SK-N-SH (cell line): Measurements from ENCODE around the gene CCDC34. TPM values are rescaled to one million over a fixed set of nuclear protein-coding genes. Genes with fewer than 3 reads are reported as not detected.

Experiments used
- CTCF ChIA-PET: fragments of 300-600, 350-600 bp; formaldehyde crosslinking; extraction: SDS; loops from one replicate; lab custom pipeline; 2021; lab: Yijun Ruan, JAX
- POLR2A ChIA-PET: fragments of 350-600 bp; sonication (Branson Sonifier 250); formaldehyde crosslinking; extraction: SDS; loops from one replicate; lab custom pipeline; 2020; ENCODE audit warnings: antibody characterized with exemption, inconsistent platforms; lab: Yijun Ruan, JAX
- DNase-seq: peaks from one replicate; pipeline ENCODE4 v3.0.0; 2012
- H2AFZ ChIP-seq: fragments of 200-600 bp; sonication (generic); 2 replicates; pipeline ENCODE4 v1.8.1; 2016; ENCODE audit warnings: antibody characterized with exemption, mild to moderate bottlenecking, low read depth
- H3F3A ChIP-seq: fragments of 200-600 bp; sonication (generic); replicated peaks from 2 replicates; pipeline ENCODE3; 2016; ENCODE audit warnings: antibody characterized with exemption, mild to moderate bottlenecking; ENCODE audit not compliant: insufficient read depth
- H3K27ac ChIP-seq, 2 experiments: fragments of 200-500 bp in 1 of 2; fragments of 200-600 bp in 1 of 2; sonication (Bioruptor generic) in 1 of 2; sonication (generic), shearing (Covaris generic) in 1 of 2; 2 replicates each; pipeline versions ENCODE4 v1.5.1 to v1.6.1; 2014 to 2016; ENCODE audit warnings: low read depth in 2 of 2, inconsistent platforms in 1 of 2, low read length in 1 of 2, mild to moderate bottlenecking in 1 of 2, mixed read lengths in 1 of 2
- H3K27me3 ChIP-seq: fragments of 200-600 bp; sonication (generic), shearing (Covaris generic); 2 replicates; pipeline ENCODE4 v1.6.1; 2016; ENCODE audit warnings: mixed run types; ENCODE audit not compliant: insufficient read depth
- H3K36me3 ChIP-seq, 2 experiments: fragments of 200-500 bp in 1 of 2; fragments of 200-600 bp in 1 of 2; sonication (Bioruptor generic) in 1 of 2; sonication (generic) in 1 of 2; replicated peaks in 1 of 2; 2 replicates each; pipeline versions ENCODE3 to v1.5.1; 2014 to 2016; ENCODE audit warnings: low read length in 1 of 2, mild to moderate bottlenecking in 1 of 2; ENCODE audit not compliant: insufficient read depth in 2 of 2, control insufficient read depth in 1 of 2
- H3K4me1 ChIP-seq, 2 experiments: fragments of 200-500 bp in 1 of 2; fragments of 200-600 bp in 1 of 2; sonication (Bioruptor generic) in 1 of 2; sonication (generic), shearing (Covaris generic) in 1 of 2; 2 replicates each; pipeline versions ENCODE4 v1.5.1 to v1.6.1; 2014 to 2016; ENCODE audit warnings: low read depth in 1 of 2, low read length in 1 of 2, mixed run types in 1 of 2; ENCODE audit not compliant: insufficient read depth in 2 of 2, control insufficient read depth in 1 of 2
- H3K4me2 ChIP-seq: fragments of 200-600 bp; sonication (generic), shearing (Covaris generic); 2 replicates; pipeline ENCODE4 v1.6.1; 2017; ENCODE audit warnings: mixed run types
- H3K4me3 ChIP-seq, 2 experiments: fragments of 200-500 bp in 1 of 2; fragments of 200-600 bp in 1 of 2; sonication (Bioruptor generic) in 1 of 2; sonication (generic), shearing (Covaris generic) in 1 of 2; 2 replicates each; pipeline versions ENCODE4 v1.5.1 to v1.8.1; 2014 to 2016; ENCODE audit warnings: low read depth in 2 of 2, inconsistent platforms in 1 of 2, low read length in 1 of 2, mild to moderate bottlenecking in 1 of 2, mixed read lengths in 1 of 2, moderate library complexity in 1 of 2
- H3K79me2 ChIP-seq: fragments of 200-600 bp; sonication (generic); 2 replicates; pipeline ENCODE4 v1.8.1; 2017; ENCODE audit warnings: mild to moderate bottlenecking; ENCODE audit not compliant: insufficient read depth
- H3K9ac ChIP-seq: fragments of 200-600 bp; sonication (generic); 2 replicates; pipeline ENCODE4 v1.6.1; 2017; ENCODE audit warnings: mixed run types
- H3K9me2 ChIP-seq: fragments of 200-600 bp; sonication (generic); 2 replicates; pipeline ENCODE4 v1.6.1; 2017; ENCODE audit warnings: mixed run types
- H3K9me3 ChIP-seq: fragments of 200-600 bp; sonication (generic); 2 replicates; pipeline ENCODE4 v1.6.1; 2017; ENCODE audit warnings: mixed run types, mild to moderate bottlenecking, moderate library complexity
- H4K20me1 ChIP-seq: fragments of 200-600 bp; sonication (generic); 2 replicates; pipeline ENCODE4 v1.6.1; 2017; ENCODE audit warnings: mild to moderate bottlenecking, mixed run types; ENCODE audit not compliant: insufficient read depth
- CHD2 ChIP-seq: fragments of 150-350 bp; IDR thresholded peaks from 2 replicates; pipeline ENCODE4 v1.6.1; 2018; ENCODE audit warnings: low read length; ENCODE audit not compliant: partially characterized antibody
- CTCF ChIP-seq: fragments of 200-600 bp; sonication (generic); IDR thresholded peaks from 2 replicates; pipeline ENCODE4 v1.6.1; 2017; ENCODE audit warnings: antibody characterized with exemption, mild to moderate bottlenecking, moderate library complexity
- ELF1 ChIP-seq: IDR thresholded peaks from 2 replicates; pipeline ENCODE4 v1.4.0; 2012
- EZH2phosphoT487 ChIP-seq: fragments of 200-600 bp; sonication (generic); IDR thresholded peaks from 2 replicates; pipeline ENCODE4 v1.6.1; 2017; ENCODE audit warnings: low read depth, mixed run types, mild to moderate bottlenecking, antibody characterized with exemption, moderate library complexity, borderline replicate concordance
- FOSL2 ChIP-seq: IDR thresholded peaks from 2 replicates; pipeline ENCODE4 v1.4.0; 2012; ENCODE audit warnings: low read depth, mild to moderate bottlenecking, moderate library complexity, borderline replicate concordance
- FOXJ3 ChIP-seq: sonication (generic); formaldehyde crosslinking; IDR thresholded peaks from 2 replicates; pipeline ENCODE4 v1.5.1; 2020; ENCODE audit warnings: mild to moderate bottlenecking, missing genetic modification reagents
- FOXM1 ChIP-seq: IDR thresholded peaks from 2 replicates; pipeline ENCODE4 v1.4.0; 2012; ENCODE audit warnings: low read depth, mild to moderate bottlenecking
- GABPA ChIP-seq: IDR thresholded peaks from 2 replicates; pipeline ENCODE4 v1.4.0; 2012; ENCODE audit warnings: low read depth, mild to moderate bottlenecking
- JUND ChIP-seq: IDR thresholded peaks from 2 replicates; pipeline ENCODE4 v1.4.0; 2012
- MEF2A ChIP-seq: IDR thresholded peaks from 2 replicates; pipeline ENCODE4 v1.4.0; 2012; ENCODE audit warnings: low read depth, borderline replicate concordance
- MXI1 ChIP-seq: IDR thresholded peaks from 2 replicates; pipeline ENCODE4 v1.6.1; 2012; ENCODE audit warnings: mild to moderate bottlenecking, low read depth, low read length, improper control_type of control experiment
- NFIC ChIP-seq: IDR thresholded peaks from 2 replicates; pipeline ENCODE4 v1.4.0; 2012; ENCODE audit warnings: borderline replicate concordance
- NRF1 ChIP-seq: IDR thresholded peaks from 2 replicates; pipeline ENCODE4 v1.6.1; 2012; ENCODE audit warnings: low read depth, mild to moderate bottlenecking, low read length
- RFX5 ChIP-seq: IDR thresholded peaks from 2 replicates; pipeline ENCODE4 v1.6.1; 2012; ENCODE audit warnings: mild to moderate bottlenecking, improper control_type of control experiment, low read length
- SMC3 ChIP-seq: IDR thresholded peaks from 2 replicates; pipeline ENCODE4 v1.6.1; 2012; ENCODE audit warnings: low read depth, low read length, improper control_type of control experiment
- TAF1 ChIP-seq: IDR thresholded peaks from 2 replicates; pipeline ENCODE4 v1.6.1; 2012; ENCODE audit warnings: low read depth, mild to moderate bottlenecking, low read length, moderate library complexity, borderline replicate concordance
- TCF12 ChIP-seq: IDR thresholded peaks from 2 replicates; pipeline ENCODE4 v1.4.0; 2012
- TEAD4 ChIP-seq: IDR thresholded peaks from 2 replicates; pipeline ENCODE4 v1.4.0; 2012; ENCODE audit warnings: mild to moderate bottlenecking, borderline replicate concordance; ENCODE audit not compliant: insufficient read depth
- USF1 ChIP-seq: IDR thresholded peaks from 2 replicates; pipeline ENCODE4 v1.4.0; 2012; ENCODE audit warnings: low read depth, borderline replicate concordance
- YY1 ChIP-seq: IDR thresholded peaks from 2 replicates; pipeline ENCODE4 v1.4.0; 2012; ENCODE audit warnings: low read depth, mild to moderate bottlenecking
- WGBS: methylation state at CpG from one replicate; pipeline ENCODE4 v1.1.6; 2017; ENCODE audit warnings: low lambda C conversion rate; 5-methylcytosine and 5-hydroxymethylcytosine counted together
- polyA plus RNA-seq, 3 experiments: library from polyadenylated mRNA; depleted of rRNA; stranded (reverse); fragments of >200 nt; gene quantifications; 2 replicates each; pipeline ENCODE4 v1.2.3, GENCODE V29; 2012
- TF ChIP-seq, protein P1 (sequence below): IDR thresholded peaks from 2 replicates; pipeline ENCODE4 v1.6.1; 2012; ENCODE audit warnings: mild to moderate bottlenecking, low read depth, low read length, moderate library complexity
- TF ChIP-seq, protein P2 (sequence below): IDR thresholded peaks from 2 replicates; pipeline ENCODE4 v1.4.0; 2012; ENCODE audit warnings: low read depth, borderline replicate concordance
- TF ChIP-seq, protein P3 (sequence below): IDR thresholded peaks from 2 replicates; pipeline ENCODE4 v1.4.0; 2012; ENCODE audit warnings: low read depth

Gene CCDC34, protein sequence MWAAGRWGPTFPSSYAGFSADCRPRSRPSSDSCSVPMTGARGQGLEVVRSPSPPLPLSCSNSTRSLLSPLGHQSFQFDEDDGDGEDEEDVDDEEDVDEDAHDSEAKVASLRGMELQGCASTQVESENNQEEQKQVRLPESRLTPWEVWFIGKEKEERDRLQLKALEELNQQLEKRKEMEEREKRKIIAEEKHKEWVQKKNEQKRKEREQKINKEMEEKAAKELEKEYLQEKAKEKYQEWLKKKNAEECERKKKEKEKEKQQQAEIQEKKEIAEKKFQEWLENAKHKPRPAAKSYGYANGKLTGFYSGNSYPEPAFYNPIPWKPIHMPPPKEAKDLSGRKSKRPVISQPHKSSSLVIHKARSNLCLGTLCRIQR
- 5.7 and 6.7 TPM in 2 replicates for polyA plus RNA-seq (2012; rRNA removed)
- 7.5 and 9.5 TPM in 2 replicates for polyA plus RNA-seq (2012; cell fraction: cytosol; rRNA removed)
- 3.0 and 4.8 TPM in 2 replicates for polyA plus RNA-seq (2012; cell fraction: nucleus; rRNA removed)

DNA sequence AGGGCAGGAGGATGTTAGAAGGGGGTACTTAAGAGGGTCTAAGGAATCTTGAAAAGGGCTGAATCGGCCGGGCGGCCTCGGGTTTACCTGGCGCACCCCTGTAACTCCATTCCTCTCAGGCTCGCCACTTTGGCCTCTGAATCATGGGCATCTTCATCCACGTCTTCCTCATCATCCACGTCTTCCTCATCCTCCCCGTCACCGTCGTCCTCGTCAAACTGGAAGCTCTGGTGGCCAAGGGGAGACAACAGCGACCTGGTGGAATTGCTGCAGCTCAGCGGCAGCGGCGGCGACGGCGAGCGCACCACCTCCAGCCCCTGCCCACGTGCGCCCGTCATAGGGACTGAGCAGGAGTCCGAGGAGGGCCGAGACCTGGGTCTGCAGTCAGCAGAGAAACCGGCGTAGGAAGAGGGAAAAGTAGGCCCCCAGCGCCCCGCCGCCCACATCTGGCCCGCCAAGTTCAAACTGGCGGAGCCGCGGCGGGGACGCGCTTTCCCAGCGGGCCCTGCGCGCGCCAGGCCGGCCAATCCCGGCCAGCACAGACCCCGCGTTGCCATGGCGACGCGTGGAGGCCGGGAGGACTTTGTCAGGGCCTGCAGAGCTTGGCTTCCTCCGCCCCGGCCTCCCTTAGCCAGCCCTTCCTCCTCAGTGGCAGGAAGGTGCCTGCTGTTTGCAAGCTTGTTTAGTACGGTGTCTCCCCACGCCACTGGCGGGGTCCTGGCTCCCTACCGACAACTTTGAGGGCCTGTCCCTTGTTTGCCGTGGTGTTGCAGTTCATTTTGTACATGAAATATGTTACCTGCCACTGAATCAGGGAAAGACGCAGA, at the start of gene CCDC34:
Gene CCDC34, minus strand, starts transcription at position 467 of the 827 bp plus-strand sequence. Its CDS starts 21 bp downstream, at position 446.
- H3K4me2 ChIP-seq = peak within 1 kb of the TSS; percentile 91
- H3K9me2 ChIP-seq = no peaks in the 10 kb centered on the region
- peak within 1 kb of the TSS; percentile 82 to 94 for H3K4me3 ChIP-seq
- CTCF ChIA-PET = interaction anchor here (0.8 to 1.1 kb wide), 3 partner anchors 14 to 601 kb away, joined by 3 read pairs; no protein-coding TSS in a partner anchor
- no peaks in the 10 kb centered on the region for H3F3A ChIP-seq
- peaks cover 10 to 15% of the 10 kb centered on the region in 2 experiments; a peak in 3 of 4 replicates for H3K4me1 ChIP-seq
- POLR2A ChIA-PET = no interaction called here
- DNase-seq = peak; percentile 96
- H3K9me3 ChIP-seq = no peaks in the 10 kb centered on the region
- no peaks in the 10 kb centered on the region for H3K27me3 ChIP-seq
- H2AFZ ChIP-seq = peak within 1 kb of the TSS; percentile 96
- peaks cover 12% of the 10 kb centered on the region for H3K79me2 ChIP-seq
- H3K36me3 ChIP-seq = no peaks in the 10 kb centered on the region
- H3K27ac ChIP-seq = peak within 1 kb of the TSS; percentile 43 to 71; a peak in 3 of 4 replicates
- H3K9ac ChIP-seq = peak within 1 kb of the TSS; percentile 81
- no peaks in the 10 kb centered on the region for H4K20me1 ChIP-seq
- 5% methylated on average over 23 of the region's 57 CpGs for WGBS
- TF ChIP-seq, protein P1, sequence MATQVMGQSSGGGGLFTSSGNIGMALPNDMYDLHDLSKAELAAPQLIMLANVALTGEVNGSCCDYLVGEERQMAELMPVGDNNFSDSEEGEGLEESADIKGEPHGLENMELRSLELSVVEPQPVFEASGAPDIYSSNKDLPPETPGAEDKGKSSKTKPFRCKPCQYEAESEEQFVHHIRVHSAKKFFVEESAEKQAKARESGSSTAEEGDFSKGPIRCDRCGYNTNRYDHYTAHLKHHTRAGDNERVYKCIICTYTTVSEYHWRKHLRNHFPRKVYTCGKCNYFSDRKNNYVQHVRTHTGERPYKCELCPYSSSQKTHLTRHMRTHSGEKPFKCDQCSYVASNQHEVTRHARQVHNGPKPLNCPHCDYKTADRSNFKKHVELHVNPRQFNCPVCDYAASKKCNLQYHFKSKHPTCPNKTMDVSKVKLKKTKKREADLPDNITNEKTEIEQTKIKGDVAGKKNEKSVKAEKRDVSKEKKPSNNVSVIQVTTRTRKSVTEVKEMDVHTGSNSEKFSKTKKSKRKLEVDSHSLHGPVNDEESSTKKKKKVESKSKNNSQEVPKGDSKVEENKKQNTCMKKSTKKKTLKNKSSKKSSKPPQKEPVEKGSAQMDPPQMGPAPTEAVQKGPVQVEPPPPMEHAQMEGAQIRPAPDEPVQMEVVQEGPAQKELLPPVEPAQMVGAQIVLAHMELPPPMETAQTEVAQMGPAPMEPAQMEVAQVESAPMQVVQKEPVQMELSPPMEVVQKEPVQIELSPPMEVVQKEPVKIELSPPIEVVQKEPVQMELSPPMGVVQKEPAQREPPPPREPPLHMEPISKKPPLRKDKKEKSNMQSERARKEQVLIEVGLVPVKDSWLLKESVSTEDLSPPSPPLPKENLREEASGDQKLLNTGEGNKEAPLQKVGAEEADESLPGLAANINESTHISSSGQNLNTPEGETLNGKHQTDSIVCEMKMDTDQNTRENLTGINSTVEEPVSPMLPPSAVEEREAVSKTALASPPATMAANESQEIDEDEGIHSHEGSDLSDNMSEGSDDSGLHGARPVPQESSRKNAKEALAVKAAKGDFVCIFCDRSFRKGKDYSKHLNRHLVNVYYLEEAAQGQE = no peak
- no peak for TF ChIP-seq SMC3
- TF ChIP-seq YY1 = no peak
- peak; percentile 87 for TF ChIP-seq MXI1
- no peak for TF ChIP-seq MEF2A
- TF ChIP-seq NFIC = no peak
- no peak for TF ChIP-seq USF1
- TF ChIP-seq TAF1 = peak; percentile 63; the same call in 1 of the 2 replicates
- no peak for TF ChIP-seq TCF12
- peak; percentile 46 for TF ChIP-seq CHD2
- peak; percentile 95 for TF ChIP-seq RFX5
- peak; percentile 43; the same call in 1 of the 2 replicates for TF ChIP-seq NRF1
- 0 out of 2 replicates have a peak, but pooled peaks have one; percentile 23 for TF ChIP-seq ELF1
- TF ChIP-seq TEAD4 = no peak
- no peak for TF ChIP-seq FOXJ3 (CRISPR knock-in tag)
- TF ChIP-seq CTCF = no peak
- TF ChIP-seq, protein P2, sequence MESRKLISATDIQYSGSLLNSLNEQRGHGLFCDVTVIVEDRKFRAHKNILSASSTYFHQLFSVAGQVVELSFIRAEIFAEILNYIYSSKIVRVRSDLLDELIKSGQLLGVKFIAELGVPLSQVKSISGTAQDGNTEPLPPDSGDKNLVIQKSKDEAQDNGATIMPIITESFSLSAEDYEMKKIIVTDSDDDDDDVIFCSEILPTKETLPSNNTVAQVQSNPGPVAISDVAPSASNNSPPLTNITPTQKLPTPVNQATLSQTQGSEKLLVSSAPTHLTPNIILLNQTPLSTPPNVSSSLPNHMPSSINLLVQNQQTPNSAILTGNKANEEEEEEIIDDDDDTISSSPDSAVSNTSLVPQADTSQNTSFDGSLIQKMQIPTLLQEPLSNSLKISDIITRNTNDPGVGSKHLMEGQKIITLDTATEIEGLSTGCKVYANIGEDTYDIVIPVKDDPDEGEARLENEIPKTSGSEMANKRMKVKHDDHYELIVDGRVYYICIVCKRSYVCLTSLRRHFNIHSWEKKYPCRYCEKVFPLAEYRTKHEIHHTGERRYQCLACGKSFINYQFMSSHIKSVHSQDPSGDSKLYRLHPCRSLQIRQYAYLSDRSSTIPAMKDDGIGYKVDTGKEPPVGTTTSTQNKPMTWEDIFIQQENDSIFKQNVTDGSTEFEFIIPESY = no peak
- no peak for TF ChIP-seq FOXM1
- TF ChIP-seq FOSL2 = no peak
- TF ChIP-seq, protein P3, sequence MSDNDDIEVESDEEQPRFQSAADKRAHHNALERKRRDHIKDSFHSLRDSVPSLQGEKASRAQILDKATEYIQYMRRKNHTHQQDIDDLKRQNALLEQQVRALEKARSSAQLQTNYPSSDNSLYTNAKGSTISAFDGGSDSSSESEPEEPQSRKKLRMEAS = peak; percentile 65
- TF ChIP-seq JUND = no peak
- no peak for TF ChIP-seq EZH2phosphoT487
- TF ChIP-seq GABPA = no peak
